NCI-H460 (cell line): ENCODE results near the gene LYPD6B. TPM values are rescaled to one million over a fixed set of nuclear protein-coding genes. Genes with fewer than 3 reads are reported as not detected.

Experiments used
- DNase-seq: peaks from one replicate; pipeline ENCODE4 v3.0.0-alpha.2; 2016; ENCODE audit warnings: low read depth; ENCODE audit errors: extremely low read depth
- total RNA-seq: library from RNA; depleted of rRNA; stranded (reverse); fragments of >200 nt; shearing (Covaris generic); gene quantifications from 2 replicates; pipeline ENCODE4 v1.2.3, GENCODE V29; 2014

LYPD6B gene
- total RNA-seq, 1 experiment from 2014 or later: 0.20 TPM

DNA sequence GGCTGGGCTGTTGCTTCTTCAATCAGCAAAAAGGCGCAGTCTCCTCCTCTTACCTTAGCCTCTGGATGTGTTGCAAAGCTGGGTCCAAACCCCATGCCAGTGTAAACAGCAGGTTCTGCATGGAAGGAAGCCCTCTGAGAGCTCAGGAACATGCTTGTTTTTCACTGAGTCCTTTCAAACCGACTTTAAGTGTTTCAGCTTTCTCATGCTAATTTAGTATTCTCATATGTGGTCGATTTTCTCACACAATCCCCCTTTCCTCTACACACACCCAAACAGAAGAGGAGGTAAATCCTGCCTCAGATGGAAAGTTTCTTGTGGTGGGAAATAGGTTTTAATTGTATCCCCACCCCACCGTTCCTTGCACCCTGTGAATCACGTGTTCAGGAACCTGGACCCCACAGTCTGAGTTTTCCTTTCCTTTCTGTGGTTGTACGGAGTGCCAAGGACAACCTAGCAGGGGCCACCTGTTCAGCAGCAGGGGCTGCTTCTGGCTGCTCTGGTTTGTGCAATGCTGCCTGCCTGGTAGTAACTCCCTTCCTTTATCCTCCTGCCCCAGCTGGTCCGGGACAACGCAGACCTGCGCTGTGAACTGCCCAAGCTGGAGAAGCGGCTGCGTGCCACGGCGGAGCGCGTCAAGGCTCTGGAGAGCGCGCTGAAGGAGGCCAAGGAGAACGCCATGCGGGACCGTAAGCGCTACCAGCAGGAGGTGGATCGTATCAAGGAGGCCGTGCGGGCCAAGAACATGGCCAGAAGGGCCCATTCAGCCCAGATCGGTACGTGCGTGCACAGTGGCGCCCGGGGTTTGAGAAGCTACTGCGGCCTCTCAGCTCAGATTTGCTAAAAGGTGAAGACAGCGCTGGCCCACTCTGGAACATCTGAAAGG lies 28.7 kb upstream of the LYPD6B start:
- DNase-seq: no peak

DNA sequence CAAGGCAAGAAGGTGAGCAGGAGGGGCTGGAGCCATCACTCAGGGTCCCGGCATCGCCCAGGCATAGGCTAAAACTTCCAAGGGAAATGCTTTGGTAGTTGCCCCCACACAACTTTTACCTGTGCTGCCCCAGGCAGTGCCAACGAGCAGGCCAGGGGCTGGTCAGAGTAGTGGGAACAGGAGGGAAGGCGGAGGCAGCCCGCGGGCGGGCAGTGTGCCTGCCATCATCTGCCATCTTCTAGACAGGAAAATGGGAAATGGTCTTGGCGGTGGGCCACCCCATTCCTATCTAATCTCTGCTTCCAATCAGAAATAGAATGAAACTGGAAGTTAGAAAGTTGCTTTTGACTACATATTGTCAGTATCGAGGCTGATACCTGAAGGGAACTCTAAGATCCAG lies 26.0 kb upstream of the LYPD6B start:
- no peak for DNase-seq

DNA sequence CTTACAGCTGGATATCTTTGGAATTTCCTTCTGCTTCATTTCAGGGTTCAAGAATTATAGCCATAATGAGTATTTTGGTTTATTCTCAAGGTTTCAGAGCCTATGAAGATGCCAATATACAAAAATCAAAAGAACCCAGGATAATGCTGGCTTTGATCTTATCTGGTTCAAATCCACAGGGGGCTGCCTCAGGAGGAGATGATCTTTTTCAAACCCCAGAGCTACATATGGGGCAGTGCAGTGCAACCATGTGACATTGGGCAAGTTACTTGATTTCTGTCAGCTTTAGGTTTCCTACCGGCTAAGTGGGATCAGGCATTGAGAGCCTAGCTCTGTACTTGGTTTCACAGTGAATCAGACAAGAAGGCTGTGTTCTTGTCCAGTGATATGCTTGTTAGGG lies 23.0 kb upstream of the LYPD6B start:
- no peak for DNase-seq

DNA sequence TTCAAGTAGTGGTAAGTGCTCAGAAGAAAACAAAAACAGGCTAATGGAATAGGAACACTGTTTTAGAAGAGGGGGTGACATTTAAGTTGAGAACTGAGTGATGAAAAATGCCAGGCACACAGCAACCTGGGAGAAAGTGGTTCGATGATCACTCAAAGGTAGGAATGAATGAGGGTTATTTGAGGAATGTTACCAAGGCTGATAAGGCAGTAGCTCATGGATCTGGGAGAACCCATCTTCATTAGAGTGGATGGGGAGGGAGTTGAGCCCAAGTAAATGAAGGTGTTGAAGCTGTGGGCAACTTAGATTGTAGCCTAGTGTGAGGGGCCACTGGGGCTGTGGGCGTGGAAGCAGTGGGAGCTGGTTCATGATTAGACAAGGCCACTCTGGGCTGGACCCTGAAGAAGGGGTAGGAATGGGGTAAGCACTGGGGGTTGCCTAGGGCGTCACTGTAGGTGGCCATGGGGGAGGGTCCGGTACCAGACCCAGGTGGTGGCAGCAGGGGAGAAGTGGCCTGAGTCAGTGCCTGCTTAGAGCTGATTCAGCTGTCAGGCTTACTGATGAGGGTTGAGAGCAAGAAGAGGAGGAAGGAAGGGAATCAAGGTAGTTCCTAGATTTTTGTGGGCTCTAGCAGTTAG lies 22.5 kb upstream of the LYPD6B start:
- no peak for DNase-seq

DNA sequence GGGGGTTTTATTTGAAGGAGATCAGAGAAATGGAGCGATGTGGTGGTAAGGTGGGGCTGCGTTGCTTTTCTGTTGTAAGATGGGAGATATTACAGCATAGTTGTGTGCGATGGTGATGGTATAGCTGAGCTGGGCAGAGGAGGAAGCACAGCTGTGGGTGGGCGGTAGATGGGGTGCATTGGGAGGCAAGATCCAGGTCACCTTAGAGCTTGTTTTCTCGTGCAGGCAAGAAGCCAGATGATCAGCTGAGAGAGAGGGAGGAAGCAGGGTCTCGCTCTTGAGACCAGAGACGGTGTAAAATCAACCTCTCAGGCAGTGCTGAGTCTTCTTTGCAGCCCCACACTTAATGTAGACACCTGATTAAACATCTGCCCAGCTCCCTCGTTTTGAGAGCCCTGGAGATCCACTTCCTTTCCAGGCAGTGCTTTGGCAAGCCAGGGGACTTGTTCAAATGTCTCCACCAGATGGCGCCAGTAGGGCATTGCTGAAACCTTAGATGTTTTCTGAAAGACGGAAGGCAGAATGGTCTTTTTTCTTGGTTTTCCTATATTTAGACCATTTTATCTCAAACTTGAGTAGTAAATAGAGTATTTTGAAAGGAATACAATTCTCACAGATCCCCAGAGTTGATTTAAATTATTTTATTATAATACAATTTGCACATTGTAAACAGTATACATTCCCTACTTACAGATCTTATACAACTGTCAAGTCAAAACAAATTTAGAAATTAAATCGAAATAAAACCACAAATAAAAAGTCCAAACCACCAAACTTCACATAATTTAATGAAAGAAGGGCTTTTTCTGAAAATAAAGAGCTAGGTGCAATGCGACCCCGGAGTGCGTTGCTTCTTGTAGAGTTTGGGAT lies 21.1 kb upstream of the LYPD6B start:
- DNase-seq: peak; percentile 67

DNA sequence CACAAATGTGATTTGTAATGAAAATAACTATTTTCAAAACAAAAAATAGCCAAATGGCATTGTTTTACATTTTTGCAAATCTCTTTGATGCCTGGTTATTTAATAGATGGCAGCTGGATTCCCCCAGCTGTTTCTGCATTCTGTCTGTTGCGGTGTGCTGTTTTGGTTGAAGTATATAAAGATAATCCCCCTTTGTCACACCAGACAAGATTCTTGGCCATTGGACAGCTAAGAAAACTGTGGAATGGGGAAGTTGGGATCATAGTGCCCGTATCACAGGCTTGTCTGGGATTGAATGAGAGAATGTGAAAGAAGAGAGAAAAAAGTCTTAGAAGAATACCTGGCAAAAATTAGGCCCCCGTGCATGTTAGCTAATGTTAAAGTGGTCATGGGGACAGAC lies 19.5 kb upstream of the LYPD6B start:
- DNase-seq: no peak

DNA sequence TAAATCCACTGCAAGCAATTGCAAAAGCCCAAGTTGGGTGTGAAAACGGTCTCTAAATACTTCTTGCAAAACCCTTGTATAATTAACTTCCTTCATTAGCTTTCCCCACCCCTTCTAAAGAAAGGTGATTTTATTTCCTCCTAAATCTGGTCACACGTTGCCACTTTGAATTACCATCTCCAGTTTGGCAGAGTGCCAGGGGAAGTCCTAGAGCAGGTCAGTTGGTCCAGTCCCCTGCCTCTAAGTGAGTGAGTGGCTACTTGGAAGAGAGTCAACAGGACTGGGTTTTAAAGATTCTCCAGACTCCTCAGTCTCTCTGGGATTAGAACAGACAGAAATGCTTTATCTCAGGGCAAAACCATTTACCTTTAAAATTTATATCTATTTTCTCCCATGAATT lies 18.7 kb upstream of the LYPD6B start:
- no peak for DNase-seq

DNA sequence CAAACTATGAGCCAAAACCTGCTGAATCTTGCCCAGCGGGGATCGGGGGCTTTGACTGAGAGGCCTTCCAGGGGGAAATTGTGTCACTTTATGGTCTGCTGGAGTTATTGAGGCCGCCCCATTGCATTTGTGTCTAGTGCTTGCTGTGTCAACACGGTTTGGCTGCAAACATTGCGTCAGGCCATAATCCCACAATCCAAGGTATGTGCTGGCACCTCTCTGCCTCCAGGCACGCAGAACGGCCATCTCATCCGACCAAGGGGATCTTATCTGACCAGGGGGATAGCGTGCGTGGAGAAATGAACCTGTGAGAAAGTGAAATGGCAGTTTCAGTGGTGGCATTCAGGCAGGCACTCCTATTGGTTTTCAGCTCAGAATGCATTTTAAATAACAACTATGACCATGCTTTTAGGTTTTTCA lies 18.1 kb upstream of the LYPD6B start:
- DNase-seq: no peak

DNA sequence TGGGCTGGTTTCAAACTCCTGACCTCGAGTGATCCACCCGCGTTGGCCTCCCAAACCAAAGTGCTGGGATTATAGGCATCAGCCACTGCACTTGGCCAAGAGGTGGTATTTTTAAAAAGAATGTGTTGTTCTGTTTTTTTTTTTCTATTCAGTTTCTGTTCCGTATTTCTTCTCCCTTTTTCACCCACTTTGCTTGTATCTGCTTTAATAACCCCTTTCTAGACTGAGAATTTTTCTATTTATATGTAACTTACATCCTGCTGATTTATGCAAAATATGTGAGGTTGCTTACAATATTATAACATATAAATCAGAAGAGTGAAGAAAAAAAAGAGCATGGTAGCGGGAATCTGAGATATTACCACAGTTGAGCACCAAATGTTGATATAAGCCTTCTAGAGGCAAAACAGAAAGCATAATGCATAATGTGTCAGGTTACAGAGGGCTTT lies 17.2 kb upstream of the LYPD6B start:
- DNase-seq: no peak

DNA sequence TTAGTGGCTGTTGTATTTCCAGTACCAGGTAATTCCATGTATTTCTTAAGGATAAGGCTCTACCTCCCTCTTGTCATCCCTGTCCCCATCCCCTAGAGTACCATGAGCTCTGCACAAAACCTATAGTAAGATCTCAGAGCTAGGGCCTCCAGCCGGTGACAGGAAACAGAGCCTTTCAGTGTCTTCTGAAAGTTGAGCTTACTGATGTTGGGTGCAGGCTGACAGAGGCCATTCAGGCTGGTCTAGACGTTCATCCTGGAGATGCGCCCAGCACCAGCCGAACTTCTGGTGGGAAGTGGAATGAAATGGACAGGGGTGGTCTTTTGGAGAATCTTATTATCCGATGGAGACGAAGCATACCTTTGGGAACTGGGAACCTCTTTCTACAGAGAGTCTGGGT lies 16.7 kb upstream of the LYPD6B start:
- DNase-seq: no peak

DNA sequence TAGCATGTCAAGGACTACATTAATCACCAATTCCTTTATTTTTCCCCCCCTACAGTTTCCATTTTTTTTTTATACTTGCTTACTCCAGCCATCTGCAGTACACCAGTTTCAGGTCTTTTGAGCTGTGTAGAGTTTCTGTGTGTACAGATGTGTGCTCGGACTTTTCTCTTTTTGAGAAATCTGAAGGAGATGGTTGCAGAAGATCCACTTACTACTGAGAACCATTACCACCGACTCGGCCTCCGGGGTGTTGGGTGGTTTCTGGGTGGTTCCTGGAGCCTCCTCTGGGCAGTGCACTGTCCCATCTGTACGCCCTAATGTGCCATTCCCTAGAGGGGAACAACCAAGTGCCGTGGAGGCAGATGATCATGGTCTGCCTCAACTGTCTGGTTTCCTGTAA lies 15.4 kb upstream of the LYPD6B start:
- no peak for DNase-seq

DNA sequence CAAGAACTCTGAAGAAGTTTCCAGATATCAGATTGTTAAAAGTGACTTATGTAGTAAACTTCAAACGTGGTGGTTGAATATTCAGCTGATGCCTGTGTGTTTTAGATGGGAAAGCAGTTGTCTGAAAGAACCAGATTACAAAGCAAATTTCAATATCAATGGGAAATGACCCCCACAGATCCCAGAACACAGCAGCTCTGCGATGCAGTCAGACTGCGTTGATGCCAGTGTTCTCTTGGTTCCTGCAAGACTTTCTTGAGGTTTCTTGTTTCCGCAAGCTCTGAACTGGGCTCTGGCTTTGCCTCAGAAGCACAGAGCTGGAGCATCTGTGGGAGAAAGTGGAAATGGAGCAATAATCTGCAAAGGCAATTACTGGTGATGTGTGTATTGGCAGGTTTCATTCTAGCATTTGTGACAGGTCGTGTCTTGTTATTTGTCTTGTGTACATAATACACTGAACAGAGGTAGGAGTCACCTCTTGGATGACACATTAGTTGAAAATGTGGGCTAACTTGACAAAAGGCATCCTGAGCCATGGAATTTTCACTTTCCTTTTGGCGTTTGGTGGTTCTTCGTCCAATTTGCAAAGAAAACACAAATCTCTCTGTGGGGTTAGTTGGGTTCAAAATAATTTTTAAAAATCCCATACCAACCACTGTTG lies 10.8 kb upstream of the LYPD6B start:
- DNase-seq: no peak

DNA sequence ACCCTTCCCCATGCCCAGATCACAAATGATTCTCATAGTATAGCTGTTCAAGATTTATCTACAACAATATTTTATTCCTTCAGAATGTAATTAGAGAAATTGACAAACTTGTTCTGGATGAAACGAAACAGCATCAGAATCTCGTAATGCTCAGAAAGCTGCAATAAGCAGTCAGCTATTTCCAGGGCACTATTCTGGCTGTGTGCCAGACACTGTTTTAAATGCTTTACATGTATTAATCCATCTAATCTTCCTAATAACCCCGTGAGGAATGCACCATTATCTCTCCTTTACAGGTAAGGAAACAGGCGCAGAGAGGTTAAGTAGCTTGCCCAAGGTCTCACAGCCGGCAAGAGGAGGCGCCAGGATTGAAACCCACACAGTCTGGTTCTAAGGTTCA lies 10.1 kb upstream of the LYPD6B start:
- DNase-seq: no peak

DNA sequence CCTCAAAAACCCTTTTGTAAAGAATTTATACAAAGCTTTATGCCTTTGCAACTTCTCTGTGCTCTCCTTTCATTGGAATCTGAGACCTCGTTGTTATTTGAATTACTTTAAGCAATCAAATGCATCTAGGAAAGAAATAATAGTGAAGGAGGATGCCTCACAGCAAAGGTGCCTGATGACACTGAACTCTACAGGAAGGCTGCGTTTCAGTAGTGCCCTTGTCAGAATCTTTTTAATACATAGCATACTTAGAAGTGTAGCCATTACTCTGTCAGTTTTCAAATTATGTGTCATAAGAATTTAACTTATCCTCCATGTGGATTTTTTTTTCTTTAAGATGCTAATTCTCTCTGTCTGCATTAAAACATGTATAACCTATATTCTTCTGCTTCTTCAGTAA lies 9.6 kb upstream of the LYPD6B start:
- no peak for DNase-seq

DNA sequence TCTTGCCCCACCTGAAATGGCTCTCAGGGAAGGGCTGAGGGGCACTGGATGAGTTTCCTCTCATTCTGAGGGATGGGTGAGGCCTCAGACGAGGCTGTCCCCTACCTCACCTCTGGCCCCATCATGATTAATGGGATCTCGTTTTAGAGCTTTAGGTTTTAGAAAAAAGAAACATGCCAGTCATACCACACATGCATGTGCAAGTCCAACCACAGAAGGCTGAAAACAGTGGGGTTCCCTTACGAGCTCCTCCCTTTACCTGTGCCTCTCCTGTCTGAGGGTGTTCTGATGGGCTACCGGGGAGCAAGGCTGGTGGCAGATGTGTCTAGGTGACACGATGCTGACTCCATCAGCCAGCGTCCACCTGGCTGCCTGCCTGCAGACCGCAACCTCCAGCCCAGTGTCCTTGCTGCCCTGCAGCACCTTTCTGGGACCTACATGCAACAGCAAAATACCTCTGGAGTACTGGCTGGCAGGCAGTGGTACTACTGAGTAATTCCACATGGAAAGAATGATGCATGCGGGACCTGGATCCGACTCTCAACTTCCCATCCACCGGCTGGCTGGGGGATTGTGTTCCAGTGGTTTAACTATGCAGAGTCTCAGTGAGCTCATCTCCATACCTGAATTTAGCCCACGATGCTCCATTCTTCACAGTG lies 9.1 kb upstream of the LYPD6B start:
- no peak for DNase-seq

DNA sequence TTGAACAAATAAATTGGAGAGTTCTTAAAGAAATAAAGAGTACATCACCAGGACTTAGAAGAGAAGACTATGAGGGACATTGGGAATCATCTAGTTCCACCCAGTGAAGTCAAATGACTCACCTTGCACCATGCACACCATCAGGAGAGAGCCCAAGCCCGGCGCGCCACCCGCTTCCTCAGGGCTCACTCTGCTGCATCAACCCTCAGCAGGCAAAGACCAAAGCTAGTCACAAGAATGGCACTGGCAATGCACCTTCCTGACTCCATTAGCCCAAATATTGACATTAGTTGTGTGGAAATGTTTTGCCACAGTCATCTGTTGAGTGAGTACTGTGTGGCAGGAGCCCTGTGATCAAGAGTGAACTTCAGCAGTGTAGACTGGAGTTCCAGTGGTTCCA lies 7.1 kb upstream of the LYPD6B start:
- DNase-seq: no peak

DNA sequence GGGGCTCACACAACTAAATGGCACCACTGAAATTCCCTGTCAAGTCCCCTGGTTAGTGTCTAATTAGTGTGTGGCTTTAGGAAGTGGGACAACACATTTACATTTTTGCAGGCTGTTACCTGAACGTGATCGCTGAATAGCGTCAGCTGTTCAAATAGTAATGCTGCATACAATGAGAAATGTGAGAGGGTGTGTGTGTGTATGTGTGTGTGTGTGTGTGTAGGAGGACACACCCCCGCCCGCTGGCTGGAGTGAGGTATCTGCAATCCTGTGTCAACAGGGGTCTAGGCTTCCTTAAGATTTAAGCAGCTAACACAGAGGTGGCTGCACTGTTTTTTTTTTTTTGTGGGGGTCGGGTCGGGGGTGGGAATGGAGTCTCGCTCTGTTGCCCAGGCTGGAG lies 4.8 kb upstream of the LYPD6B start:
- no peak for DNase-seq

DNA sequence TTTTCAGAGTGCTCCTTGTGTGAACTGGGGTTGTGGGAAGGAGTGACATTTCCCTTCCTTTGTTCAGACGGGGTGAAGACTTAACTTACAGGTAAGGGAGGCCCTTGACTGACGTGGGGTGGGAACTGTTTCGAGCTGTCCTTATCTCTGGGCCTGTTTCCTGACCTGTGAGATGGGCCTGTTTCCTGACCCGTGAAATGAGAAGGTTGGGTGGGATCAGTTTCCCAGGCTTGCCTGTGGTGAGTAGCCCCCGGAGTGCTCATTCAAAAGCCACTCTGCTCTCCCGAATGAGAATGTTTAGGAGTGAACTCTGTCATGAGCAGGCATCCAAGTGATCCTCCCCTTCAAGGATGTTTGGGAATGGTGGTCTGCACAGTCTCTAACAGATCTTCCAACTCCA lies 4.1 kb upstream of the LYPD6B start:
- no peak for DNase-seq

DNA sequence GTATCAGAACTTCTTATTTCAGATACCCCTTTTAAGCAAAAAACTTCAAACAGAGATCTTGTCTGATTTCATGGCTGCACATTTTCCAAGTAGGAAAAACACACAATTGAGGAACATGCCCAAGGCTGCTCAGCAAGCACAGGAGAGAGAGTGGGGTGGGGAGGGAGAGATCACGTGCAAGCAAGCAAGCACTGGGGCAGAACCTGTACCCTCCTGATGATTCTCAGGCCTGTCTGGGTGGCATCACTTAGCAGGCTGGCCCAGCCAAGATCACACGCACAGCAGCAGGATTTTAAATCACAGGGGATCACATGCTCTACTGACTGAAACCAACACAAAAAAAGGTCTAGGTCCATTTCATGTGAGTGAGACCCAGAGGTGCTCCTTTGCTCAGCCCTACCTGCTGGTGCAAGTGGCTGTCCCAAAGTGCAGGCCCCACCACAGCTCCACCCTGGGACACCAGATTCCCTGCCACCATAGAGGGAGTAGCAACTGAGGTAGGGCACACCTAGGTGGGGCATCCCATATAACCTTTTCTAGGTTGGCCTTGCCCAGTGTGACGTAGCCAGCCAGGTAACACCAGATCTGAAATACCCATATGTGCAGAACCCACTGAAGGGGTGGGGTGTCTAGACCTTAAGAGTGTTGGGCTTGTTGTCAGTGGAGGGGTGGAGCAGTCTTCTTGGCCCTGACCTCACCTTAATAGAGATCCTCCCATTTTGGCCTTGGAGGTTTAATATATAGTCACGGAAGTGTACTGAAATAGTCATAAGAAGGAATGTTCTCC lies 1.8 kb upstream of the LYPD6B start:
- DNase-seq: no peak
